Heart right ventricle (tissue), 16 donors: ENCODE data around the gene SNRPD3. TPM values are rescaled to one million over a fixed set of nuclear protein-coding genes. Genes with fewer than 3 reads are reported as not detected.

ENCODE experiments used
- ATAC-seq, 8 donors: fragments of 200-7000 bp; cut with Tn5 transposase; one replicate each; pipeline ENCODE4 v1.9.1; 2020; ENCODE audit warnings: mild to moderate bottlenecking in 8 of 8, moderate library complexity in 8 of 8, moderate number of reproducible peaks in 1 of 8
- DNase-seq, 2 donors: peaks; one replicate each; pipeline ENCODE4 v3.0.0-alpha.2; 2020
- H3K27ac ChIP-seq, 10 donors: fragments of 200-600 bp; sonication (generic) in 2 of 10; one replicate each; pipeline versions ENCODE4 v1.5.0 to v1.8.0; 2020 to 2022; ENCODE audit warnings: mild to moderate bottlenecking in 3 of 10
- H3K27me3 ChIP-seq, 7 donors: fragments of 200-600 bp; one replicate each; pipeline ENCODE4 v1.8.0; 2021 to 2022; ENCODE audit warnings: mild to moderate bottlenecking in 2 of 7
- H3K36me3 ChIP-seq, 9 donors: fragments of 200-600 bp; sonication (generic) in 1 of 9; one replicate each; pipeline versions ENCODE4 v1.5.0 to v1.8.0; 2020 to 2022; ENCODE audit warnings: mild to moderate bottlenecking in 2 of 9
- H3K4me1 ChIP-seq, 9 donors: fragments of 200-600 bp; sonication (generic) in 1 of 9; one replicate each; pipeline versions ENCODE4 v1.5.0 to v1.8.0; 2020 to 2022; ENCODE audit warnings: mild to moderate bottlenecking in 4 of 9
- H3K4me3 ChIP-seq, 10 donors: fragments of 200-600 bp; sonication (generic) in 2 of 10; one replicate each; pipeline versions ENCODE4 v1.5.0 to v1.8.0; 2020 to 2022; ENCODE audit warnings: mild to moderate bottlenecking in 7 of 10, moderate library complexity in 2 of 10
- H3K9me3 ChIP-seq, 11 donors: fragments of 200-600 bp in 10 of 11; sonication (generic) in 2 of 11; one replicate each; pipeline versions ENCODE4 v1.5.0 to v1.8.0; 2013 to 2022; ENCODE audit warnings: mild to moderate bottlenecking in 2 of 11, control low read depth in 1 of 11, moderate library complexity in 1 of 11
- WGBS, 2 donors: extraction: QIAGEN DNeasy Blood & Tissue Kit; methylation state at CpG; one replicate each; pipeline ENCODE4 v1.1.7; 2013; ENCODE audit warnings: inconsistent platforms in 1 of 2; 5-methylcytosine and 5-hydroxymethylcytosine counted together
- intact Hi-C, 10 donors: fragments of 100-400 bp; cut with DNase I; formaldehyde crosslinking; loops; one replicate each; pipeline versions ENCODE4 v1.11.1 to v1.14.2; 2022
- polyA plus RNA-seq, 2 donors: library from polyadenylated mRNA; stranded (reverse); fragments of 200-250 nt; gene quantifications; one replicate each; pipeline ENCODE4 v1.2.3, GENCODE V29; 2013
- total RNA-seq, 10 donors: library from RNA; stranded (reverse); fragmentation: NEBNext Ultra II Directional in 3 of 10; extraction: Animal tissue kit (Norgen Biotek cat#: 25700) in 3 of 10; gene quantifications; one replicate each; pipeline versions ENCODE4 v1.2.1 to v1.2.4, GENCODE V29; 2021 to 2023
- TF ChIP-seq, protein P1 (sequence below), 9 donors: fragments of 200-600 bp; sonication (generic) in 2 of 9; IDR thresholded peaks; one replicate each; pipeline versions ENCODE4 v1.5.0 to v1.8.0; 2021 to 2022; ENCODE audit warnings: antibody characterized with exemption in 9 of 9, mild to moderate bottlenecking in 5 of 9, moderate library complexity in 1 of 9
- donor health status: Arrhythmogenic right ventricular cardiomyopathy.
- donor health status: ischemic (EF 13 %, LVEDD 7.1; RV severe dilation, severe dysfunction).
- donor health status: healthy with polysubstance abuse.
- donor health status: DM: no; HTN: yes; CAD: no.
- donor health status: DM: no; HTN: no; CAD: no.
- donor health status: ischemic (EF 25% LVEDD 6.9; RV normal size, moderate dysfunction).
- donor health status: ischemic (EF 25% LVEDD 5.7; RV mildly dilated, moderate dysfunction).
- donor health status: healthy.
- donor health status: DM: yes; HTN: yes; CAD: no.
- donor health status: Ischemic cardiomyopathy.
- donor health status: ischemic (EF 35%, LVEDD 5.7; RV mildly dilated, moderate dysfunction).
- donor health status: nonischemic (EF 11% LVEDD 7.7; RV severe dilation, severe dysfunction).
- donor health status: DM: yes; HTN: yes; CAD: no.
- donor health status: PGD.
- donor health status: ischemic (EF 29% LVEDD 5.4; RV normal size, mild dysfunction).
- donor health status: nonischemic (EF 23%, LVEDD 6.1; RV moderate dilation, normal function).

Gene SNRPD3
- total and polyA plus RNA-seq, 12 donors: 47.3 to 127 (median 74.0) TPM

DNA sequence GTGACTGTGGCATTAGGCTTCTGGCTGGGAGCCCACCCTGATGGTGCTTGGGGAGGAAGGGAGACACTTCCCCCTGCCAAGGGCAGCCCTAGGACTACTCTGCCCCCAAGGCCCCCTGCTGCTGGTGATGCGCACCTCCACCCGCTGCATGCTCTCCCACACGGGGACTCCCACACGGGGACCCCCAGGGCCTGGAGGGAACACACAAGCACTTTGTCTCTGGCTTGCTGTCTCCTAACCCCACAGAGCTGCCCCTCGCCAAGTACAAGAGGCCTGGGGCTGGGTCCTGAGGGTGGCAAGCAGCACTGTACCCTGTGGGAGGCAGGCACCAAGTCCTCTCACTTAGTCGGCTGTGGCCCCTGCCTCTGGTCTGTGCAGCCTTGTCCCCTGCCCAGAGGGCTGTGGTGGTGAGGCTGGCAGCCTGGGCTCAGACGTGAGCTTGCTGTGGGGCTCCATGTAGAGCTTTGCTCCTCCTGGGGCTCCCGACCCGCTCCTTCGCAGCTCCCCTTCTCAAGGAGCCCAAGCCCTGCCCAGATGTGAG is 29.1 kb downstream of the SNRPD3 start:
- Histone ChIP-seq H3K4me3 (no peak overlapping the region), H3K27ac (peak overlapping the region in 1 of 10 donors; percentile 62), H3K36me3 (peaks cover 0 to 45% (median 0%) of the 10 kb centered on the region in 9 donors), H3K4me1 (peaks cover 0 to 19% (median 12%) of the 10 kb centered on the region in 9 donors), H3K9me3 (no peaks in the 10 kb centered on the region), H3K27me3 (no peaks in the 10 kb centered on the region)
- DNase-seq (no peak), ATAC-seq (peak in 1 of 8 donors; percentile 5)
- intact Hi-C loops: no loop called here
- 84 to 87% methylated on average over 10 of the region's 10 CpGs for WGBS, 2 donors
- TF ChIP-seq, protein P1, sequence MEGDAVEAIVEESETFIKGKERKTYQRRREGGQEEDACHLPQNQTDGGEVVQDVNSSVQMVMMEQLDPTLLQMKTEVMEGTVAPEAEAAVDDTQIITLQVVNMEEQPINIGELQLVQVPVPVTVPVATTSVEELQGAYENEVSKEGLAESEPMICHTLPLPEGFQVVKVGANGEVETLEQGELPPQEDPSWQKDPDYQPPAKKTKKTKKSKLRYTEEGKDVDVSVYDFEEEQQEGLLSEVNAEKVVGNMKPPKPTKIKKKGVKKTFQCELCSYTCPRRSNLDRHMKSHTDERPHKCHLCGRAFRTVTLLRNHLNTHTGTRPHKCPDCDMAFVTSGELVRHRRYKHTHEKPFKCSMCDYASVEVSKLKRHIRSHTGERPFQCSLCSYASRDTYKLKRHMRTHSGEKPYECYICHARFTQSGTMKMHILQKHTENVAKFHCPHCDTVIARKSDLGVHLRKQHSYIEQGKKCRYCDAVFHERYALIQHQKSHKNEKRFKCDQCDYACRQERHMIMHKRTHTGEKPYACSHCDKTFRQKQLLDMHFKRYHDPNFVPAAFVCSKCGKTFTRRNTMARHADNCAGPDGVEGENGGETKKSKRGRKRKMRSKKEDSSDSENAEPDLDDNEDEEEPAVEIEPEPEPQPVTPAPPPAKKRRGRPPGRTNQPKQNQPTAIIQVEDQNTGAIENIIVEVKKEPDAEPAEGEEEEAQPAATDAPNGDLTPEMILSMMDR (IDR thresholded peaks at IDR 0.05): no peak

GRCh38 chr22:24585461-24585860 is 29.7 kb downstream of the SNRPD3 start:
- no peak overlapping the region for H3K4me3 ChIP-seq
- DNase-seq (no peak), ATAC-seq (no peak)
- TF ChIP-seq, protein P1 (IDR thresholded peaks at IDR 0.05): no peak
- no peaks in the 10 kb centered on the region for H3K9me3 ChIP-seq
- WGBS, 2 donors: 93 to 98% methylated on average over 3 of the region's 3 CpGs
- intact Hi-C loops: no loop called here
- no peak overlapping the region for H3K27ac ChIP-seq
- H3K4me1 ChIP-seq: peaks cover 0 to 19% (median 12%) of the 10 kb centered on the region in 9 donors
- H3K36me3 ChIP-seq: peaks cover 0 to 45% (median 0%) of the 10 kb centered on the region in 9 donors
- H3K27me3 ChIP-seq: no peaks in the 10 kb centered on the region

GRCh38 chr22:24585927-24586546 is 30.2 kb downstream of the SNRPD3 start:
- Histone ChIP-seq H3K4me3 (no peak overlapping the region), H3K9me3 (no peaks in the 10 kb centered on the region), H3K27me3 (no peaks in the 10 kb centered on the region), H3K36me3 (peaks cover 0 to 45% (median 0%) of the 10 kb centered on the region in 9 donors), H3K4me1 (peaks cover 0 to 19% (median 12%) of the 10 kb centered on the region in 9 donors), H3K27ac (no peak overlapping the region)
- DNase-seq: no peak
- 95 to 96% methylated on average over 24 of the region's 24 CpGs for WGBS, 2 donors
- intact Hi-C loops: no loop called here
- TF ChIP-seq, protein P1 (IDR thresholded peaks at IDR 0.05): no peak
- no peak for ATAC-seq

DNA sequence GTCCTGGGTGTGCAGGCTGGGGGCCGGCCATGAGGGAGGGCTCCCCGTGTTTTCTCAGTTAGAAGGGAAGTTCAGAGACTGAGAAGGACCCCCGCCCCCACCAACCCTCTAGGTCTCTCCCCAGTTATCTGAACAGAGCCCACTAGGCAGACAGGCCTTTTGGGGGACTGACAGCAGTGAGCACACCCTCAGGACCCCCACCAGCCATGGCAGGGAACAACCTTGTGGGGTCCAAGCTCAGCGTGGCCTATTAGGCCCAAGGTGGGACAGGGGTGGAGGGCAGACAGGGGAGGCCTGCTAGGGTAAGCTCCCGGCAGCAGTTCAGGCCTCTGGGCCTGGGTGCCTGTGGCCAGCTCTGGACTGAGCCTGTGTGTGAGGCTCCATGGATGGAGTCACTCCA is 31.5 kb downstream of the SNRPD3 start:
- Histone ChIP-seq H3K4me1 (peaks cover 0 to 27% (median 14%) of the 10 kb centered on the region in 9 donors), H3K27ac (no peak overlapping the region), H3K36me3 (peaks cover 0 to 45% (median 0%) of the 10 kb centered on the region in 9 donors), H3K27me3 (no peaks in the 10 kb centered on the region), H3K4me3 (no peak overlapping the region), H3K9me3 (no peaks in the 10 kb centered on the region)
- TF ChIP-seq, protein P1 (IDR thresholded peaks at IDR 0.05): no peak
- ATAC-seq (no peak), DNase-seq (no peak)
- intact Hi-C loops: no loop called here
- WGBS, 2 donors: 79 to 85% methylated on average over 5 of the region's 5 CpGs
